Activated effector memory CD4-positive, alpha-beta T cell treated with Interleukin-2 at 50 U/mL for 16 hours (primary cell): Measurements from ENCODE around the gene SCRN2.
A peak's percentile ranks its signal among the peaks of the same experiment; 100 is the strongest.

Source experiments
- DNase-seq: peaks from one replicate; pipeline ENCODE4 v3.0.0-alpha.2; 2020

SCRN2 gene

GRCh38 chr17:47840742-47841487 is at the start of gene SCRN2:
Gene SCRN2, minus strand, starts transcription at chr17:47841273. Its CDS starts 430 bp downstream, at chr17:47840843.
- peak; percentile 80 for DNase-seq

DNA sequence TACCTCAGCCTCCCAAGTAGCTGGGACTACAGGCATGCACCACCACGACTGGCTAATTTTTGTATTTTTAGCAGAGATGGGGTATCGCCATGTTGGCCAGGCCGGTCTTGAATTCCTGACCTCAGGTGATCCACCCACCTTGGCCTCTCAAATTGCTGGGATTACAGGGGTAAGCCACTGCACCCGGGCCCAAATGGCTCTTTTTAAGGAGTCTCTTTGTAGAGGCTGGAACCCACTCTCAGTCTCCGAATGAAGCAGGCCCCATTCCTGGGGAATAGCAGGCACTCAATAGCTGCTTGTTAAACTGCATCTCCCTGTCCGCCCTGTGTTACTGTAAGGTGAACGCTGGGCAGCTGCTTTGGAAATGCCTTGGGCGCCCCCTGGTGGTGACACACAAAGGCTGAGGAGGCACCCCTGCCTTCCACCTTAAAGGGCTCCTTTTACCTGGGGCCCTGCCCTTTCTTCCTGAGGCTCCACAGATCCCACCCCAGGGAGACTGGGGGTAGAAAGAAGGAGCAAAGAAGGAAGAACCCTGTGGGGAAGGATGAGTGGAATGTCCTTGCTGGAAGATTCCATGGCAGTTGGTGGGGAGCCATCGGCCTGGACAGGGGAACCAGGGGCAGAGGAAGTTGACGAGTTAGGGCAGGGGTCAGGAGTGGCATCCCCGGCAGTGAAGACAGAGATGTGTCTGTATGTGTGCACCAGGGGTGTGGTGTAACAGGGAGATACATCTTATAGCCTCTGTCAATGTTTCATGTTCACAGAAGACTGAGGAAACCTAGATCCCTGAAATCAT is 48.9 kb upstream of the SCRN2 start:
- DNase-seq, result peak; percentile 80

- no peak for DNase-seq
Measured at GRCh38 chr17:47888293-47888692, 47.2 kb upstream of the SCRN2 start.

DNA sequence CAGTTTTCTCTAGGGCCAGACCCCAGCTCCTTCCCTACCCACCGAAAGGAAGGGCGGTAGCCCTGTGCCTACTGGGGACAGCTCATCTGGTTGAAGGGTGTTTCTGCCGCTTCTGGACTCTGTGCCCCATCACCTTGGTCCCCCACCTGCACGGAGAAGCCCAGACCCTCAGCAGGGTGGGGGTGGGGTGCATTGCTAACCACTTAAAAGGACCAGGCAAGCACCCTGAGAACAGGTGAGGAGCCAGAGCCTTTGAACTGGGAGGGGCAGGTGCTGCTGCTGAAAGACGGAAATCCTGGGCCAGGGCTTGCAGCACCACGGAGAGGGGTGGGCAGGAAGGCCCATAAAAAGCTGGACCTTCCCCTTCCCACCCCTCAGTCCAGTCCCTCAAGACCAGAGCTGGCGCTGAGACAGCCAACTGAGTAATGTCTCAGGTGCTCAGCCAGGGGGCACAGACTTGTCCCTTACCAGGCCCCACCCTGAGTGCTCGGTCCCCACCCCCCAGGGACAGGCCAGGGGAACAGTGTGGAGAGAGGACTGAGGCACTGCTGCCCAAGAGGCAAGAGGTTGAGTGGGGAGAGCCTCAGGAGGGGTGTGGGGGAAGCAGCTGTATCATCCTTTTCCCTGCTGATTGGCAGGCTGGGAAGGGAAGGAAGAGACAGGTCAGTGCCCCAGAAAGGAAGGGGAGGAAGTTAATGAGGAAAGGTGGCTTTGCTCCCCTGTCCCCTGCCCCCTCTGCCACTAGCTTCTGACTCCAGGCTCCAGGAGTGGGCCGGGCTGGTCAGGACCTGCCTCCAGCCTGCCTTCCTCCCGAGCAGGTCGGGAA is 44.0 kb upstream of the SCRN2 start:
- no peak for DNase-seq

- no peak for DNase-seq
Measured at GRCh38 chr17:47884427-47884740, 43.3 kb upstream of the SCRN2 start.

- DNase-seq, result no peak
Measured at GRCh38 chr17:47883589-47884426, 42.7 kb upstream of the SCRN2 start.

GRCh38 chr17:47882695-47883588 is 41.9 kb upstream of the SCRN2 start:
- DNase-seq, result no peak

- DNase-seq, result no peak
Measured at GRCh38 chr17:47882247-47882646, 41.2 kb upstream of the SCRN2 start.

GRCh38 chr17:47879776-47880454 is 38.8 kb upstream of the SCRN2 start:
- DNase-seq, result no peak

GRCh38 chr17:47879028-47879585 is 38.0 kb upstream of the SCRN2 start:
- DNase-seq, result no peak

DNA sequence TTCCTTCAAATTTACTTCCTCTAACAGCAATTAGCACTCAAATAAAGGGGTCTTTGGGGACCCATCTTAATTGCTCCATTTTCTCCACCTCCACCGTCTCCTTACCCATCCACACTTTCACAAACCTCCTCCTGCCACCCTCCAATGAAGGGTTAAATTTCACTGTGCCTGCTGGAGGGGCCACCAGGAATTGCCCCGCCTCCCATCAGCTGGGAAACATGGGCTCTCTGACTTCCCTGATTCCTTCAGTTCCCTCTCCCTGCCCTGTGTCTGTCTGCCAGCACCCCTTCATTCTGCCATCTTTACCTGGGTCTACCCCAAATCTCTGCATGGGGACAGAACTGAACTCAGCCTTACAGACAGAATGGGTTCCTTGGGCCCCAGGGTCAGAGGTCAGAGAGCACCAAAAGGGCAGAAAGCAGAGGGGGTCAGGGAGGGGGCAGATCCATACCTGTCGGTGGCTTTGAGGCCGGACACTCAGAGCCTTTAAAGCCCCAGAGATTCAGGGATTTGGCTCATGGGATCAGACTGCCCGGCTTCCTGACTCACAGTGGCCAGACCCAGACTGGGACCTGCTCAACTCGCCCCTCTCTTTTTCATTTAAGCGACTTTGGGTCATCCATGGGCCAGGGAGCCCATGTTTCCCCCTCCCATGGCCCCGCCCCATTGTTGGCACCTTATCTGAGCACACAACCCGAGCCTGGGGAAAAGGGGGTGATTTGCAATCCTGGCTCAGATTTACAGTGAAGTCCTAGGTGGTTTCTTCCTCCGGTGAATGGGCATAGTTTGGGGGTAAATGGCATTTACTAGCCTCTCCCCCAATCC is 37.3 kb upstream of the SCRN2 start:
- no peak for DNase-seq

DNA sequence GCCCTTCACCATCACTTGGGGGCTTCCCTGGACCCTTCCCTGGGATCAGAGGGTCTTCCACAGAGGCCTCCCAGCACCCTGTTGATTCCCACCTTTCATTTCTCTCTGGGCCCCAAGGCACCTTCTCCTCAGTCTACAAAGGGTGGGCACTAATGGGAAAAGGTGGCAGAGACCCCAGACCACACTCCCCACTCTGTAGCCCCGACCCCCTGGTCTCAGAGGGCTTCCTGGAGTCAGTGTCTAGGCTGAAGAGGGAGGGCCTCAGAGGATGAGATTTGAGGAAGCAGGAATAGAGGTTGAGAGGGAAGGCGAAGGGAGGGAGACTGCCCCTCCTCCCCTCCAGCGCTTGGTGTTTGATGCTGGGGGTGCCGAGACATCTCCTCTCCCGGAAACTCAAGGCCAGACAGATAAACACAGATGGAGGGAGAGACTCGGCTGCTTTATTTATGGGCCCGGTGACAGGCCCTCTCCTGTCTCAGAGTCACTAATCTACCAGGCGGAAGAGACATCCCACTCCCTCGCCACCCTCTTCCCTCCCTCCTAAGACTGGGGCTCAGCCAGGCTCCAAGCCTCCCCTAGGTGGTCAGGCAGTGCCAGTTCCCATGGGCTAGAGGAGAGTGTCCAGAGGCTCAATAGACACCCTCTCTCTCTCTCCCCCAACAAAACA is 36.4 kb upstream of the SCRN2 start:
- DNase-seq, result no peak

DNA sequence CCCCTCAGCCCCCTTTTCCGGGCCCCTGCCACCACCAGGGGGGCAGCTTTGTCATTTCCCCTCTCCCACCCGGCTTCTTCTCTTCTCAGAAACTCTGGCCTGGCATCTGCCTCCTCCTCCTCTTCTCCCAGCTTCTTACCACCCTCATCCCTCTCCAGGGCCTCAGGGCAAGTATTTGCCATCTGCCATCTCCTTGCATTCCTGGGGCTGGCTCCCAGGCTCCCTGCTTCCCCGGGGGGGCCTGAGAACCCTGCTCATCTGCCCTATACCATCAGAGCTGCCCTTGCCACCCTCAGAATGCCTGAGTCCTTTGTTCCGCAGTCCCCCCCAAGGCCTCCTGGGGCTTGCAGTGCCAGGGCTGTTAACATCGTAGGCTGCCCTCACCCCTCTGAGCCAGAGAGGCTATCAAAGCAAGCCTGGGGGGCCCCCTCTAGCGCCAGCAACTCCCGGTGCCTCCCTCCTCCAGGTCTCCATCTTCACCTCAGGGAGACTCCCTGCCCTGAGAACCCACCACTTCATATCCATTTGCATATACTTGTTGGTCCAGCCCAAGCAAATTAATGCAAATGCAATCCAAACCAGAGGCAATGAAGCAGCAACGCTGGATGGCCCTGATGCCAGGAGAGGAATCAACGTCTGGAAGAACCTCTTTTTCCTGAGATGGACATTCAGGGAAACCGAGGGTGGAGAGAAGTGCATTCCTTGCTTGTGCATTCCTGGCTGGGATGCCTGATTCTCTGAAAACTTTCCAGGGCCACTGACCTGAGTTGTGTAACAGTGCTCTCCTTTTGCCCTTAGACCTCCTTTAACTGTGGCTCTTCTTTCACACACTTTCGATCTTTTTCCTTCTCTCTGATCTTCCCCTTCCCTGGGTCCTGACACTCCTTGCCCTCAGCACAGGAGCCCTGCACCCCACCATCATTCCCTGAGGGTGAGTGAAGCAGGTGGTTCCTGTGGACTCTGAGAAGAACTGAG is 34.2 kb upstream of the SCRN2 start:
- DNase-seq, result no peak

- DNase-seq, result no peak
Measured at GRCh38 chr17:47873200-47874090, 32.4 kb upstream of the SCRN2 start.

DNA sequence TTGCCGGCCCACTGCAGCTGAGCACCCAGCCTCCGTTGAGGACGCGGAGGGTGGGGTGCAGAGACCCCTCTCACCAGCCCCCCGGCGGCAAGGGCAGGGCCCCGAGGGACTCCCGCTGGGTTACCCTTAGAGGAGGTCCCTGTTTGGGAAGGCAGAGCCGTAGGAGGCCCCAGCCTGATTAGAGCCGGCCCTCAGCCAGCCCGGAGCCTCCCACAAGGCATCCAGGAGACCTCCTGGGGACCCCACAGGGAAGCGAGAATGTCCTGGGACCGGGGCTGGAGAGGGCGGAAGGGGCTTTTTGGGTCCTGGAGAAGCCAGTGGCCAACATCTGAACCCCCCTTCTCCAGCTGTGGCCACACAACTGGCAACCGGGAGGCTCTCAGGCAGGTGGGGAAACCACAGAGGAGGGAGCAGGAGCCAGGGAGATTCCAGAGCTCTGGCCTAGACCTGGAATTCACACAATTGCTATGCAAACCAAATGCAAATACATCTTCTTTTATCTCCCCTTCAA is 31.6 kb upstream of the SCRN2 start:
- DNase-seq, result no peak

GRCh38 chr17:47872019-47872650 is 31.1 kb upstream of the SCRN2 start:
- DNase-seq, result no peak
